Trophoblast cell (in vitro differentiated cells and primary cell): ENCODE data around the gene CXorf38.

ENCODE experiments used
- DNase-seq, 2 donors: peaks; one replicate each; pipeline ENCODE4 v3.0.0-alpha.2; 2016
- H2AFZ ChIP-seq: 2 replicates; pipeline ENCODE4 v1.6.1; 2013; ENCODE audit warnings: low read length, moderate library complexity, mild to moderate bottlenecking; ENCODE audit not compliant: insufficient read depth, poor library complexity
- H2AK5ac ChIP-seq: 2 replicates; pipeline ENCODE4 v1.6.1; 2013; ENCODE audit warnings: mild to moderate bottlenecking, low read length
- H2BK120ac ChIP-seq: 2 replicates; pipeline ENCODE4 v1.6.1; 2013; ENCODE audit warnings: low read length, mild to moderate bottlenecking, moderate library complexity; ENCODE audit not compliant: insufficient read depth, poor library complexity
- H2BK12ac ChIP-seq: 2 replicates; pipeline ENCODE4 v1.6.1; 2013; ENCODE audit warnings: mild to moderate bottlenecking, low read length, moderate library complexity
- H2BK5ac ChIP-seq: 2 replicates; pipeline ENCODE4 v1.6.1; 2013; ENCODE audit warnings: low read length, low read depth, moderate library complexity, mild to moderate bottlenecking; ENCODE audit not compliant: poor library complexity
- H3K14ac ChIP-seq: 2 replicates; pipeline ENCODE4 v1.6.1; 2013; ENCODE audit warnings: mild to moderate bottlenecking, low read length
- H3K18ac ChIP-seq: 2 replicates; pipeline ENCODE4 v1.6.1; 2013; ENCODE audit warnings: mild to moderate bottlenecking, low read length
- H3K23ac ChIP-seq: 2 replicates; pipeline ENCODE4 v1.6.1; 2013; ENCODE audit warnings: low read length
- H3K27ac ChIP-seq: 2 replicates; pipeline ENCODE4 v1.5.1; 2013; ENCODE audit warnings: low read depth, mild to moderate bottlenecking, inconsistent platforms, low read length, moderate library complexity
- H3K27me3 ChIP-seq: 2 replicates; pipeline ENCODE4 v1.6.1; 2013; ENCODE audit warnings: inconsistent platforms, mild to moderate bottlenecking, low read length, moderate library complexity; ENCODE audit not compliant: insufficient read depth
- H3K36me3 ChIP-seq, 2 experiments: 1 replicate in 1 of 2; 2 replicates in 1 of 2; pipeline ENCODE4 v1.6.1; 2013; ENCODE audit warnings: low read length in 2 of 2, mild to moderate bottlenecking in 2 of 2, moderate library complexity in 1 of 2; ENCODE audit not compliant: insufficient read depth in 2 of 2, control insufficient read depth in 1 of 2
- H3K4ac ChIP-seq: 2 replicates; pipeline ENCODE4 v1.6.1; 2013; ENCODE audit warnings: low read depth, mild to moderate bottlenecking, low read length, moderate library complexity
- H3K4me1 ChIP-seq, 2 experiments: 1 replicate in 1 of 2; 2 replicates in 1 of 2; pipeline ENCODE4 v1.6.1; 2013; ENCODE audit warnings: low read length in 2 of 2, mild to moderate bottlenecking in 2 of 2, moderate library complexity in 1 of 2; ENCODE audit not compliant: insufficient read depth in 2 of 2, control insufficient read depth in 1 of 2
- H3K4me2 ChIP-seq: 2 replicates; pipeline ENCODE4 v1.6.1; 2013; ENCODE audit warnings: inconsistent platforms, mild to moderate bottlenecking, low read length, moderate library complexity
- H3K4me3 ChIP-seq: 2 replicates; pipeline ENCODE4 v1.5.1; 2013; ENCODE audit warnings: mild to moderate bottlenecking, low read depth, low read length, inconsistent platforms
- H3K79me1 ChIP-seq: one replicate; pipeline ENCODE4 v1.6.1; 2013; ENCODE audit warnings: low read length
- H3K79me2 ChIP-seq: 2 replicates; pipeline ENCODE4 v1.6.1; 2013; ENCODE audit warnings: low read length, mild to moderate bottlenecking; ENCODE audit not compliant: control insufficient read depth, insufficient read depth, poor library complexity
- H3K9ac ChIP-seq: 2 replicates; pipeline ENCODE4 v1.6.1; 2013; ENCODE audit warnings: mild to moderate bottlenecking, low read length
- H3K9me3 ChIP-seq: 2 replicates; pipeline ENCODE4 v1.6.1; 2013; ENCODE audit warnings: low read depth, mild to moderate bottlenecking, control low read depth, inconsistent platforms, low read length; ENCODE audit not compliant: insufficient read depth
- H4K12ac ChIP-seq: 2 replicates; pipeline ENCODE4 v1.6.1; 2013; ENCODE audit warnings: low read depth, mild to moderate bottlenecking, low read length, moderate library complexity
- H4K8ac ChIP-seq: 2 replicates; pipeline ENCODE4 v1.6.1; 2013; ENCODE audit warnings: low read depth, mild to moderate bottlenecking, low read length, moderate library complexity
- H4K91ac ChIP-seq: one replicate; pipeline ENCODE4 v1.6.1; 2013; ENCODE audit warnings: low read depth, mild to moderate bottlenecking, low read length, moderate library complexity
- WGBS: extraction: QIAGEN DNeasy Blood & Tissue Kit; methylation state at CpG from one replicate; pipeline ENCODE4 v1.1.7; 2013; ENCODE audit warnings: missing lambda C conversion rate; ENCODE audit not compliant: insufficient read length, insufficient coverage; ENCODE audit errors: extremely low coverage; 5-methylcytosine and 5-hydroxymethylcytosine counted together

Gene CXorf38

DNA sequence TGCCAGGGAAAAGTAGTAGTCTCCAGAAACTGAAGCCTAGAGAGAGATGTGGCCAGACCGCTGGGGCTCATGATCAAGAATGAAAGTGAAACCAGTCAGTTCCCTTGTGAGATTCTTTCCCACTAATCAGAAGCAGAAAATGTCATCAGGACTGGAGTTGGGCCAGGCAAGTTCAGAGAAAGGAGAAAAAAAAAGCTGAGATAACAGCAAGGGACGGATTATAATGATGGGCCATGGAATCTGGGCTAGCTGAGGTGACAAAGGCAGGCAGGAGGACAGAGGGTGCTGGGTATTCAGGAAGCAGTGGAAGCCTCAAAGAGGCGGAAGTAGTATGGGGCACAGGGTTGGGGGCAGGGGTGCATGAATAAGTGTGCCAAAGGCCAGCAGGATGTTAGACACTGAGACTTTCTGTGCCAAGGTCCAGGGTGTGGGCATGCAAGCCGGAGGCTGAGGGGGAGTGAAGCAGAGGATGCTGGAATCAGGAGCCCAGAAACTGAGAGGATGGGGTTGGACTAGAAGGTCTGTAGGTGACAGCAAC is 2.5 kb downstream of the CXorf38 start:
- H4K91ac ChIP-seq, result no peak overlapping the region
- H3K4ac ChIP-seq, result peak overlapping the region; percentile 62
- no peak overlapping the region for H2AFZ ChIP-seq
- H3K27me3 ChIP-seq, result no peaks in the 10 kb centered on the region
- H3K79me1 ChIP-seq, result peaks cover 5% of the 10 kb centered on the region
- H3K4me2 ChIP-seq, result no peak overlapping the region
- H3K9ac ChIP-seq, result no peak overlapping the region
- H3K4me1 ChIP-seq, result peaks cover 3 to 5% of the 10 kb centered on the region in 2 experiments
- DNase-seq, result peak; percentile 1 to 29
- no peak overlapping the region for H2AK5ac ChIP-seq
- no peak overlapping the region for H3K14ac ChIP-seq
- H3K79me2 ChIP-seq, result peaks cover 14% of the 10 kb centered on the region
- H2BK12ac ChIP-seq, result no peak overlapping the region
- no peak overlapping the region for H4K8ac ChIP-seq
- no peak overlapping the region for H3K4me3 ChIP-seq
- H3K23ac ChIP-seq, result no peak overlapping the region
- H2BK5ac ChIP-seq, result no peak overlapping the region
- H4K12ac ChIP-seq, result no peak overlapping the region
- no peak overlapping the region for H3K18ac ChIP-seq
- H3K9me3 ChIP-seq, result no peaks in the 10 kb centered on the region
- no peak overlapping the region for H2BK120ac ChIP-seq
- peaks cover 5 to 13% of the 10 kb centered on the region in 2 experiments for H3K36me3 ChIP-seq
- no peak overlapping the region for H3K27ac ChIP-seq
- no CpG with 5 or more reads among the region's 4 CpGs for WGBS

DNA sequence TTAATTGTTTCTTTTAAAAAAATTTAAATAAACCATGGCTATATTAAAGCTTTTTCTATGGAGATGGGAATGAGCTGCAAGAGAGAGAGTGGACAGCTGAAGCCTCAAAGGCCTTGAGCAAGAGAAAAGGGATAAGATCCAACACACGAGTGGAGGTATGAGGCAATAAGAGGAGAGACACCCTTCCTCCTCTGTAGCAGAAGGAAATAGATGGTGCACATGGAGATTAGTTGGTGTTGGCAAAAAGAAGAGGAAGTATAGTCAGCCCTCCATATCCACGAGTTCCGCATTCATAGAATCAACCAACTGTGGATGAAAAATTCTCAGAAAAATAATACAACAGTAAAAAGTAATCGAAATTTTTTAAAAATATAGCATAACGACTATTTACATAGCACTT is 3.2 kb downstream of the CXorf38 start:
- Histone ChIP-seq H3K4me2 (no peak overlapping the region), H3K23ac (no peak overlapping the region), H2AK5ac (no peak overlapping the region), H3K18ac (no peak overlapping the region), H3K4me1 (peaks cover 3 to 5% of the 10 kb centered on the region in 2 experiments), H2AFZ (no peak overlapping the region), H3K9ac (no peak overlapping the region), H3K79me1 (peaks cover 5% of the 10 kb centered on the region), H4K91ac (no peak overlapping the region), H2BK5ac (no peak overlapping the region), H3K4me3 (no peak overlapping the region), H2BK12ac (no peak overlapping the region), H3K4ac (no peak overlapping the region), H4K12ac (no peak overlapping the region), H3K27ac (no peak overlapping the region), H3K27me3 (no peaks in the 10 kb centered on the region), H3K36me3 (peaks cover 5 to 13% of the 10 kb centered on the region in 2 experiments), H2BK120ac (no peak overlapping the region), H3K79me2 (peaks cover 14% of the 10 kb centered on the region), H3K9me3 (no peaks in the 10 kb centered on the region), H4K8ac (no peak overlapping the region), H3K14ac (no peak overlapping the region)
- no CpG with 5 or more reads among the region's 5 CpGs for WGBS
- peak in 1 of 2 donors; percentile 11 for DNase-seq

DNA sequence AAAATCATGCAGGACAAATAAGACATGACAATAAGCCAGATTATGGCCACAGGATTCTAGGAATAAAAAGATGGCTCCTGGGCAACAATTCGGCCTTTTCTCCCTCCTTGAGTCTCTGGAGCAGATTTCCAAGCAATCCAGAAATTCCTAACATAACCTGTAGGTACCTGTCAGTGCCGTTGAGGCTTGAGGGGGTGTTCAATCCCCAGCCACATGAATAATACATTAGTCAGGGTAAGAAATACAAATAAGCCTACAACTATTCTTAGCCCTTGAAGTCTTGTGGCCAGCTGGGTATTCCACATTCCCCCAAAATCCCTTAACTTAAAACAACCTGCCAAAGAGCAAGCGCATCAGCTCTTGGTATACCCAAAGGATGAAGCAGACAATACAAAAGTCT is 9.7 kb downstream of the CXorf38 start:
- Histone ChIP-seq H2AK5ac (no peak overlapping the region), H3K18ac (no peak overlapping the region), H3K27me3 (no peaks in the 10 kb centered on the region), H3K9me3 (no peaks in the 10 kb centered on the region), H3K36me3 (peaks cover 16 to 33% of the 10 kb centered on the region in 2 experiments), H3K27ac (no peak overlapping the region), H2AFZ (no peak overlapping the region), H3K4me2 (no peak overlapping the region), H4K91ac (no peak overlapping the region), H2BK120ac (no peak overlapping the region), H4K12ac (no peak overlapping the region), H3K4ac (no peak overlapping the region), H3K79me2 (no peaks in the 10 kb centered on the region), H2BK12ac (no peak overlapping the region), H3K9ac (no peak overlapping the region), H3K4me3 (no peak overlapping the region), H4K8ac (no peak overlapping the region), H3K79me1 (no peaks in the 10 kb centered on the region), H3K23ac (no peak overlapping the region), H2BK5ac (no peak overlapping the region), H3K4me1 (no peaks in the 10 kb centered on the region), H3K14ac (no peak overlapping the region)
- no peak for DNase-seq
- WGBS, result no CpG with 5 or more reads among the region's 3 CpGs

DNA sequence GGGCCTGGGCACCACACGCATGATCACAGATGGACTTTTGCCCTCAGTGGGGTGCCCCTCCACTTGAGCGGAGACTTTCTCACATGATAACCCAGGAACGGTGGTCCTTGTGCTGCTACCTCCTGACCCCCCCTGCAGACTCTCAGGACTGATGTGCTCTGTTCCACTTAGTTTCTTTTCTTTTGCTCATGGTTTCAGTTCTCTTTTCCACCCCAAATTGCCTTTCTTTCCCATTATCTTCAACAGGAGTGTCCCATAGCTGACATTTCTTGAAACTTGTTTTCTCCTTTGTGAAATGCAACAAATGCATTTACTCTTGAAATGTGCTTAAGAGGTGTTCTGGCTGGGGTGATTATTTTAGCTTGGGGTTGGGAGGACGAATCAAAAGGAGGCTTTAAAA is 15.2 kb downstream of the CXorf38 start:
- Histone ChIP-seq H3K18ac (no peak overlapping the region), H3K9ac (no peak overlapping the region), H2BK12ac (no peak overlapping the region), H3K79me2 (no peaks in the 10 kb centered on the region), H3K9me3 (no peaks in the 10 kb centered on the region), H3K4me1 (no peaks in the 10 kb centered on the region), H4K91ac (no peak overlapping the region), H3K4me2 (no peak overlapping the region), H4K8ac (no peak overlapping the region), H2BK5ac (no peak overlapping the region), H3K79me1 (no peaks in the 10 kb centered on the region), H2BK120ac (no peak overlapping the region), H2AK5ac (no peak overlapping the region), H2AFZ (no peak overlapping the region), H3K36me3 (peaks cover 33 to 35% of the 10 kb centered on the region in 2 experiments), H3K27ac (no peak overlapping the region), H4K12ac (no peak overlapping the region), H3K27me3 (no peaks in the 10 kb centered on the region), H3K4ac (no peak overlapping the region), H3K14ac (no peak overlapping the region), H3K23ac (no peak overlapping the region), H3K4me3 (no peak overlapping the region)
- no peak for DNase-seq
- no CpG with 5 or more reads among the region's 4 CpGs for WGBS
